H9 (cell line): ENCODE data around the gene GSTO1. TPM values are rescaled to one million over a fixed set of nuclear protein-coding genes. Genes with fewer than 3 reads are reported as not detected.

Experiments used
- DNase-seq: peaks from one replicate; pipeline ENCODE4 v3.0.0-alpha.2; 2017
- H2AFZ ChIP-seq: one replicate; pipeline ENCODE4 v1.6.1; 2013; ENCODE audit warnings: mild to moderate bottlenecking, low read length, control low read depth, moderate library complexity
- H2AK5ac ChIP-seq: 2 replicates; pipeline ENCODE4 v1.6.1; 2013; ENCODE audit warnings: low read length, control low read depth, mixed read lengths; ENCODE audit not compliant: insufficient read length
- H2BK120ac ChIP-seq: one replicate; pipeline ENCODE4 v1.6.1; 2013; ENCODE audit warnings: low read depth, mild to moderate bottlenecking, low read length, control low read depth, inconsistent platforms; ENCODE audit not compliant: poor library complexity, severe bottlenecking
- H2BK12ac ChIP-seq: 2 replicates; pipeline ENCODE4 v1.6.1; 2013; ENCODE audit warnings: low read length, control low read depth, mixed read lengths, low read depth; ENCODE audit not compliant: insufficient read length
- H2BK15ac ChIP-seq: 2 replicates; pipeline ENCODE4 v1.6.1; 2013; ENCODE audit warnings: low read depth, low read length, control low read depth
- H2BK20ac ChIP-seq: one replicate; pipeline ENCODE4 v1.6.1; 2013; ENCODE audit warnings: low read depth, mild to moderate bottlenecking, low read length, control low read depth, inconsistent platforms; ENCODE audit not compliant: poor library complexity, severe bottlenecking
- H2BK5ac ChIP-seq: 2 replicates; pipeline ENCODE4 v1.6.1; 2013; ENCODE audit warnings: low read length, control low read depth, mixed read lengths; ENCODE audit not compliant: insufficient read length
- H3K14ac ChIP-seq: 2 replicates; pipeline ENCODE4 v1.6.1; 2013; ENCODE audit warnings: low read length, control low read depth; ENCODE audit not compliant: insufficient read depth
- H3K18ac ChIP-seq: 2 replicates; pipeline ENCODE4 v1.6.1; 2013; ENCODE audit warnings: low read depth, mild to moderate bottlenecking, mixed read lengths, low read length, control low read depth; ENCODE audit not compliant: insufficient read length
- H3K23ac ChIP-seq: 2 replicates; pipeline ENCODE4 v1.6.1; 2013; ENCODE audit warnings: low read length, control low read depth, mixed read lengths, low read depth; ENCODE audit not compliant: insufficient read length
- H3K23me2 ChIP-seq: 2 replicates; pipeline ENCODE4 v1.6.1; 2013; ENCODE audit warnings: low read depth, mild to moderate bottlenecking, mixed read lengths, low read length, control low read depth; ENCODE audit not compliant: insufficient read length, poor library complexity, severe bottlenecking
- H3K27ac ChIP-seq: 2 replicates; pipeline ENCODE4 v1.5.1; 2013; ENCODE audit warnings: low read length, control low read depth, mixed read lengths, low read depth; ENCODE audit not compliant: insufficient read length
- H3K27me3 ChIP-seq: 2 replicates; pipeline ENCODE4 v1.6.1; 2013; ENCODE audit warnings: low read length, control low read depth, inconsistent platforms; ENCODE audit not compliant: insufficient read depth
- H3K4ac ChIP-seq: 2 replicates; pipeline ENCODE4 v1.6.1; 2013; ENCODE audit warnings: low read depth, mild to moderate bottlenecking, control low read depth, inconsistent platforms, low read length, moderate library complexity
- H3K4me1 ChIP-seq: 2 replicates; pipeline ENCODE4 v1.6.1; 2013; ENCODE audit warnings: low read length, control low read depth, inconsistent platforms; ENCODE audit not compliant: insufficient read depth
- H3K4me2 ChIP-seq: 2 replicates; pipeline ENCODE4 v1.6.1; 2013; ENCODE audit warnings: low read length, control low read depth, mixed read lengths; ENCODE audit not compliant: insufficient read length, insufficient read depth
- H3K56ac ChIP-seq: 2 replicates; pipeline ENCODE4 v1.6.1; 2013; ENCODE audit warnings: low read depth, mild to moderate bottlenecking, mixed read lengths, low read length, control low read depth; ENCODE audit not compliant: insufficient read length
- H3K79me1 ChIP-seq: 2 replicates; pipeline ENCODE4 v1.6.1; 2013; ENCODE audit warnings: low read depth, mild to moderate bottlenecking, moderate library complexity, low read length, control low read depth, inconsistent platforms; ENCODE audit not compliant: insufficient read depth, poor library complexity, severe bottlenecking
- H3K79me2 ChIP-seq: 2 replicates; pipeline ENCODE4 v1.6.1; 2013; ENCODE audit warnings: low read length, control low read depth, inconsistent platforms; ENCODE audit not compliant: insufficient read depth
- H3K9ac ChIP-seq: 2 replicates; pipeline ENCODE4 v1.6.1; 2013; ENCODE audit warnings: low read length, control low read depth, mixed read lengths; ENCODE audit not compliant: insufficient read length; ENCODE audit errors: extremely low read depth
- H3K9me3 ChIP-seq: one replicate; pipeline ENCODE4 v1.6.1; 2013; ENCODE audit warnings: low read depth, low read length, inconsistent platforms; ENCODE audit not compliant: control insufficient read depth
- H3T11ph ChIP-seq: one replicate; pipeline ENCODE4 v1.6.1; 2013; ENCODE audit warnings: mild to moderate bottlenecking, low read length, control low read depth, inconsistent platforms
- H4K20me1 ChIP-seq: one replicate; pipeline ENCODE4 v1.6.1; 2013; ENCODE audit not compliant: control insufficient read depth, insufficient read length, insufficient read depth
- H4K5ac ChIP-seq: 2 replicates; pipeline ENCODE4 v1.6.1; 2013; ENCODE audit warnings: low read depth, mild to moderate bottlenecking, mixed read lengths, low read length, control low read depth; ENCODE audit not compliant: insufficient read length
- H4K8ac ChIP-seq: replicated peaks from 2 replicates; pipeline ENCODE4 v1.6.1; 2013; ENCODE audit warnings: low read length, control low read depth, mixed read lengths, low read depth; ENCODE audit not compliant: insufficient read length
- H4K91ac ChIP-seq: 2 replicates; pipeline ENCODE4 v1.6.1; 2013; ENCODE audit warnings: low read depth, mild to moderate bottlenecking, moderate library complexity, mixed read lengths, low read length, control low read depth; ENCODE audit not compliant: insufficient read length
- H3K27ac Mint-ChIP-seq, 3 experiments: 2 replicates in 2 of 3; 3 replicates in 1 of 3; pipeline ENCODE4 v1.8.0; 2020 to 2021; ENCODE audit warnings: mixed read lengths in 3 of 3, mild to moderate bottlenecking in 1 of 3, moderate library complexity in 1 of 3
- H3K27me3 Mint-ChIP-seq: 2 replicates; pipeline ENCODE4 v1.8.0; 2021; ENCODE audit warnings: low read depth, mild to moderate bottlenecking, moderate library complexity, mixed read lengths
- H3K36me3 Mint-ChIP-seq, 3 experiments: 2 replicates in 2 of 3; 3 replicates in 1 of 3; pipeline ENCODE4 v1.8.0; 2020 to 2021; ENCODE audit warnings: low read depth in 3 of 3, mixed read lengths in 3 of 3; ENCODE audit not compliant: insufficient read depth in 1 of 3
- H3K4me1 Mint-ChIP-seq, 2 experiments: 2 replicates each; pipeline ENCODE4 v1.8.0; 2020; ENCODE audit warnings: mixed read lengths in 2 of 2
- H3K4me3 Mint-ChIP-seq, 2 experiments: 2 replicates in 1 of 2; 3 replicates in 1 of 2; pipeline ENCODE4 v1.8.0; 2020 to 2021; ENCODE audit warnings: mild to moderate bottlenecking in 2 of 2, mixed read lengths in 2 of 2, moderate library complexity in 1 of 2
- H3K9me3 Mint-ChIP-seq, 2 experiments: 2 replicates in 1 of 2; 3 replicates in 1 of 2; pipeline ENCODE4 v1.8.0; 2020; ENCODE audit warnings: mild to moderate bottlenecking in 2 of 2, mixed read lengths in 2 of 2, moderate library complexity in 1 of 2
- CTCF ChIP-seq: fragments of 200-600 bp; sonication (generic); conservative IDR thresholded peaks from 3 replicates; pipeline ENCODE4 v1.8.0; 2021; ENCODE audit warnings: antibody characterized with exemption, mild to moderate bottlenecking
- WGBS: extraction: QIAGEN DNeasy Blood & Tissue Kit; methylation state at CpG from one replicate; pipeline ENCODE4 v1.1.7; 2013; ENCODE audit warnings: missing lambda C conversion rate, low lambda C conversion rate, mixed read lengths; ENCODE audit not compliant: insufficient read length; ENCODE audit errors: extremely low coverage; 5-methylcytosine and 5-hydroxymethylcytosine counted together
- total RNA-seq: library from RNA; stranded (reverse); gene quantifications from 2 replicates; pipeline ENCODE4 v1.2.1, GENCODE V29; 2021

GSTO1 gene
- total RNA-seq, 1 experiment from 2014 or later: 114 TPM

- Histone ChIP-seq H2AK5ac (no peak overlapping the region), H3K14ac (no peak overlapping the region), H4K20me1 (no peaks in the 10 kb centered on the region), H3K4me2 (no peak overlapping the region), H2BK12ac (no peak overlapping the region), H3K79me1 (no peaks in the 10 kb centered on the region), H2BK5ac (no peak overlapping the region), H2BK120ac (no peak overlapping the region), H2BK15ac (no peak overlapping the region), H3K4ac (no peak overlapping the region), H3K9ac (no peak overlapping the region), H3K56ac (no peak overlapping the region), H3K18ac (no peak overlapping the region), H3K79me2 (no peaks in the 10 kb centered on the region), H3T11ph (no peak overlapping the region), H2BK20ac (no peak overlapping the region), H2AFZ (no peak overlapping the region), H3K27me3 (no peaks in the 10 kb centered on the region), H3K9me3 (no peaks in the 10 kb centered on the region), H4K8ac (no peak overlapping the region), H3K23me2 (no peaks in the 10 kb centered on the region), H3K23ac (no peak overlapping the region), H3K4me1 (no peaks in the 10 kb centered on the region), H4K5ac (no peak overlapping the region), H3K27ac (no peak overlapping the region), H4K91ac (no peak overlapping the region)
- peaks cover 3 to 5% (median 5%) of the 10 kb centered on the region in 3 experiments; a peak in 5 of 7 replicates for H3K36me3 Mint-ChIP-seq
- no peak for DNase-seq
- H3K27ac Mint-ChIP-seq: no peak overlapping the region
- WGBS: no CpG with 5 or more reads among the region's 2 CpGs
- no peak for TF ChIP-seq CTCF
- H3K4me1 Mint-ChIP-seq: peaks cover 0 to 3% of the 10 kb centered on the region in 2 experiments; a peak in 1 of 4 replicates
- H3K27me3 Mint-ChIP-seq: no peaks in the 10 kb centered on the region; the same call in 1 of the 2 replicates
- no peak overlapping the region for H3K4me3 Mint-ChIP-seq
- peaks cover 6 to 9% of the 10 kb centered on the region in 2 experiments; a peak in 2 of 5 replicates for H3K9me3 Mint-ChIP-seq
Measured at GRCh38 chr10:104240078-104240477, 14.6 kb upstream of the GSTO1 start.
